HG03342 (cell line): ENCODE measurements around the gene GALNTL6.
"Not testable (repeated sequence)": the region's sequence is repeated elsewhere in the genome, so short reads cannot be mapped to it uniquely, and the experiment has no call there.

Experiments used
- ATAC-seq: cut with Tn5 transposase; IDR thresholded peaks from one replicate; pipeline ENCODE4 v1.9.1; 2021; ENCODE audit warnings: mild to moderate bottlenecking, moderate library complexity; ENCODE audit not compliant: unreplicated experiment

Gene GALNTL6

GRCh38 chr4:172997856-172998255 is 1184.7 kb downstream of the GALNTL6 start:
- ATAC-seq = no peak

DNA sequence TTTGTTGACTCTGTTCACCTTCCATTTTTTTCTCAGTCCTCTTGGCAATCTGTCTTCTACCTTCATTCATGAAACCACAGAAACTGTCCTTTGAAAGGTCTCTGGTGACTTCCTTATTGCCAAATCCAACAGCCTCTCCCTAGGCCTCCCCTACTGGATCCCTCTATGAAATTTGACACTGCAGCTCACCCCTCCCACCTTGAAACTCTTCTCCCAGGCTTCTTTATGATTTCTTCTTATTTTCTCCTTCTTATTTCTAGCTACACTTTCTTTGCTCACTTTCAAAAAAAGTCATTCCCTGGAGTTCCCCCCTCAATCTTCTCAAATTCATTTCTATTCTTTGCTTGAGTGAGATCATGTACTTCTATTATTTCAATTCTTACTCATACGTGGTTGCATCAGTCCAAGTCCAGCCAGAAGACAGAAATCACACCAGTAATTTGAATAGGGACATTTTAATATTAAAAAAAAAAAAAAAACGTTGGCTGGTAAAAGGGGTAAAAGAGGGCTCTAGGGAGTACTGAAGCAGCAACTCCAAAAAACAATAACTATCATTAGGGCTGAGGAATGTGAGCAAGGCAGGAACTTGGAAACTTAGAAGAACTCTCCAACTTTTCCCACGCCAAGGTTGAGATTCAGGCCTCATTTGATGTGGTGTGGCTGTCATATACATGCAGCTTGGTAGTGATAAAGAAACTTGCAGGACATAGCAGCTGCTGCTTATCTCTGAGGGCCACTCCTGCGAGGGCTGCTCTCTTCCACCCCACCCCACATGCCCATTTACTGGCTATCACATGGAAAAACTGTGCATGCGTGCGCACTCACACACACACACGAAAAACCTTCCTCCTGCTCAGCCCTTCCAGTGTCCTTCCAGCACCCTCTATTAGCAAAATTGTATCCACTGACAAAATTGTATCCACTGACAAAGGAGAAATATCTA is 1185.6 kb downstream of the GALNTL6 start:
- no peak for ATAC-seq

DNA sequence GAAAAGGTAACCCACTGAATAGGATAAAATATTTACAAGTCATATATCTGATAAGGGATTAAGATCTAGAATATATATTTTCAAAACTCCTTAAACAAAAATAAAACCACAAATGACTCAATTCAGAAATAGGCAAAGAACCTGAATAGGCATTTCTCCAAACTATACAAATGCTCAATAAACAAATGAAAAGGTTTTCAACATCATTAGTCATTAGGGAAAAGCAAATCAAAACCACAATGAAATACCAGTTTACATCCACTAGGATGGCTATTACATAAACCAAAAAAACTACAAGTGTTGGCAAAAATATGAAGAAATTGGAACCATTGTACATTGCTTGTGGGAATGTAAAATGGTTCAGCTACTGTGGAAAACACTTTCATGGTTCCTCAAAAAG is 1188.4 kb downstream of the GALNTL6 start:
- no peak for ATAC-seq

DNA sequence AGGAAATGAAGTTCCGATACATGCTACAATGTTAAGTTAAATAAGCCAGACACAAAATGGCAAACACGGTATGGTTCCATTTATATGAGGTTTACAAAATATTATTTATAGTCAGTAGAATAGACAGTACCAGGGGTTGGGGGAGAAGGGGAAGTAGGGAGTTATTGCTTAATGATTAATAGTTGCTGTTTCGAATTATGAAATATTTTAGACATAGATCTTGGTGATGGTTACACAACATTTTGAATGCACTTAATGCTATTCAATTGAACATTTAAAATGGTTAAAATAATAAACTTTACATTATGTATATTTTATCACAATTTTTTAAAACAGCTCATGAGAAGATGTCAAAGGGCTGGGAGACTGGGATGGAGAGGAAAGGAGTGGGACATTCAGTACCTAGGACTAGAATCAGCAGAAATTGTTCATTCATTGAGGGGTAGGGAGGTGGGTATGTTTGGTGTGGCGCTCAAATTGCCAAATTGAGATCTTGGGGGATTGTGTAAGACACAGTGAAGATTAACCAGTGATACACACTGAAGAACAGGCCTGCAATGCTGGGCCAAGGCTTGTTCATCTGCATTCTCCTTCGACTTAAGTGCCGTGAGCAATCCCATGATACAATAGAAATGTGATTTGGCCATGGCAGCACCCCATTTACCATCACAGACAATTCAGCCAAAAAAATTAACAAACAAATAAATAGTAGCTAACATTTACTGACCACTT is 1189.8 kb downstream of the GALNTL6 start:
- no peak for ATAC-seq

- ATAC-seq = no peak
These were observed 1192.9 kb downstream of the GALNTL6 start for GRCh38 chr4:173005912-173006633.

GRCh38 chr4:173008436-173008835 is 1195.2 kb downstream of the GALNTL6 start:
- no peak for ATAC-seq

GRCh38 chr4:173009129-173009823 is 1196.1 kb downstream of the GALNTL6 start:
- ATAC-seq = no peak

GRCh38 chr4:173012608-173013007 is 1199.4 kb downstream of the GALNTL6 start:
- no peak for ATAC-seq

DNA sequence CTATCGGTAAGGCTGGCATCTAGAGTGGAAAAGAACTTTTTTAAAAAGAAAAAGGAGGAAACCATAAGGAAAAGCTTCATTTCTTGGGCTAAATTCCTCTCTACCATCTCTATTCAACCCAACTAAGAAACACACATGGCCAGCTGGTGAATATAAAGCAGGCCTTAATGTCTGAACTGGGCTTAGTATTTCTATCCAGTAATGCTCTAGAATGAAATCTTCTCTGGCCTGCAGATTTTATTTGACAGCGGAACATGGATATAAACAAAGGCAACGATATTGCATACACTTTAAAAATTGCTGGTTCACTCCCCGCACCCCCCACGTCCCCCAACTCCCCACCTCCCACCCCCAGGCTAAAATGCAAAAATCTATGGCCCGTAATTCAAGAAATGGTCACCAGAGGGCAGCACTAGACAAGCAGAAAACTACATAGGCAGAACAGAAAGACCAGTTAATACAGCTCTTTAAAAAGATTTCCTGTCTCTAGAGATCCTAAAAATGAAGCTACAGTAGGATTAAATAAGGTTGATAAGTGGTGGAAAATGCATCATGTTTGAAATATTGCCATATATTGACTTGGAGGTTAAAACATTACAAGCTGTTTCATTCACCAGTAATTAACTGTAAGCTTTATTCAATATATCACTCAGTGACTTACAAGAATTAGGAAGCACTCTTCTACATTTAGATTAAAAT is 1200.2 kb downstream of the GALNTL6 start:
- peak; percentile 58 for ATAC-seq

DNA sequence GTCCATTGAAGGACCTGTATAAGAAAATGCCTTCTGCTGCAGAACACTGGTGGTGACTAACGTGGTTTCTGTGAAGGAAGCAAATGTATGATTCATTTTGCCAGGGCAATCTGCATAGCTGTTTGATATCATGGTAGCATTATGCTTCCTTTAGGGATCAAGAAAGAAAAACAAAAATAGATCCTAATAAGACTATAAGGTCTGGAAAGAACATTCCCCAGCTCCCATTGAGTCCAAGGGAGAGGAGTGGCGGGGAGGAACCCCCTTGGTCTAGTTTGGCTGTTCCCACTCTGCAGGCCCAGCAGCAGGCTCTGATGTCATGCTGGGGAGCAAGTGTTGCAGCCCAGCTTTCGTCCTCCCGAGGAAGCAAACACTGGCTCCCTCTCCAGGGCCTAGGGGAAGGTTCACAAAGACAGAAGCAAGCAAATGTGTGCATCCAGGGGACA is 1200.9 kb downstream of the GALNTL6 start:
- no peak for ATAC-seq

DNA sequence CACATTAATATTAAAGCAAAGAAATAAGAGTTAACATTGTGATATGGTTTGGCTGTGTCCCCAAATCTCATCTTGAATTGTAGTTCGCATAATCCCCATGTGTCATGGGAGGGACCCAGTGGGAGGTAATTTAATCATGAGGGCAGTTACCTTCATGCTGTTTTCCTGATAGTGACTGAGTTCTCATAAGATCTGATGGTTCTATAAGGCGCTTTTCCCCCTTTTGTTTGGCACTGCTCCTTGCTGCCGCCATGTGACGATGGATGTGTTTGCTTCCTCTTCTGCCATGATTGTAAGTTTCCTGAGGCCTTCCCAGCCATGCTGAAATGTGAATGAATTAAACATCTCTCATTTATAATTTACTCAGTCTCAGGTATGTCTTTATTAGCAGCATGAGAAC is 1201.6 kb downstream of the GALNTL6 start:
- no peak for ATAC-seq

DNA sequence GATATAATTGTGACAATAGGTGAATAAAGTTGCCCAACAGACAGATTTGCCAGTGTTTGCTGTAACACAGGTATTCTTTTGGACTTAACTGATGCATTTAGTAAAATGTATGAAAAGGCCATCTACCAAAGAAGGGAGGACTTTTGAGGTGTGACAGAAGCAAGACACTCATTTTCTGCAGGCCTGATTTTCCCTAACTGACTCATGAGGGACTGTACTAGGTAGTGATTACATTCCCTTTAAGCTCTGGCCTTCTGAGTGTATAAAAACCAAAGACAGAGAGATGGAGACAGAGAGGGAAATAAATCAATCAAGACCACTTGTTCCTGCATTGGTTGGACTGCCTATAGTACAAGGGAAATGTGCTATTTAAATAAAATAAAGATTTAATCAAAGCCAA is 1204.6 kb downstream of the GALNTL6 start:
- no peak for ATAC-seq

GRCh38 chr4:173018446-173018845 is 1205.2 kb downstream of the GALNTL6 start:
- no peak for ATAC-seq

DNA sequence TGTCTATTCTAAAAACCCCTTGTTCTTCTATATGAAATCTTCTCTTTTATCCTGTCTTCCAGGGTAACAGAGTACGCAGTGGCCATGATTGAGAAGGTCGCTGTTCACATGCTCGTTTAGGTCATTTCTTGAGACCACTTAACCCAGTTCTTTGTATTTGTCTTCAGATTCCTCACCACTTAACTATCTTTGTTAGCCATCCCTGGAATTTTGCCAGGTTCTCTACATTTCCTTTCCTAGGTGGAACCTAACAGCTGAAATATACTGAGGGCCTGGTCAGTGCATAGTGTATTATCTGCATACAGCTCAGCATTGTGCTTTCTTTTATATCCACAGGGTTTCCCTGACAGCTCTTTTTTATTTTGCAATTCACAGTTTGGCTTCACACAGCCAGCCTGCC is 1206.5 kb downstream of the GALNTL6 start:
- no peak for ATAC-seq

DNA sequence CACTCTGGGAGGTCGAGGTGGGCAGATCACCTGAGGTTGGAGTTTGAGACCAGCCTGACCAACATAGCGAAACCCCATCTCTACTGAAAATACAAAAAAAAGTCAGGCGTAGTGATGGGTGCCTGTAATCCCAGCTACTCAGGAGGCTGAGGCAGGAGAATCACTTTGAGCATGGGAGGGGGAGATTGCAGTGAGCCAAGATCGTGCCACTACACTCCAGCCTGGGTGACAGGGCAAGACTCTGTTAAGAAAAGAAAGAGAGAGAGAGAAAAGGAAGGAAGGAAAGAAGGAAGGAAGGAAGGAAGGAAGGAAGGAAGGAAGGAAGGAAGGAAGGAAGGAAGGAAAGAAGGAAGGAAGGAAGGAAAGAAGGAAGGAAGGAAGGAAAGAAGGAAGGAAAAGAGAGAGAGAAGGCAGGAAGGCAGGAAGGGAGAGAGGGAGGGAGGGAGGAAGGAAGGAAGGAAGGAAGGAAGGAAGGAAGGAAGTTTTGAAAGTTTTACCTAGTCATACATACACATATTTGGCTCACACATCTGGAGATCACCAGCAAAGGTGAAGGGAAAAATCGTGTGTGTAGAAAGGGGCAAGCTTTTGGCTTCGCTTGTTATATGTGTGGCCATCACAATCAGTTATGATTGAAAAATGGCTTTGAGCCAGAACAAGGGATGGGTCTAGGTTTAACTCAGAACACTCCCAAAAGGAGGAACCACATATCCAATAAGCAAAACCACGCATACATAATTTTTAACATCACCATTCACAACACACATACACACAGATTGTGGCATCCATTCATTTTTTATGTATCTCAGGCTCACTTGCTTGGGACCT is 1208.8 kb downstream of the GALNTL6 start:
- not testable (repeated sequence) for ATAC-seq

DNA sequence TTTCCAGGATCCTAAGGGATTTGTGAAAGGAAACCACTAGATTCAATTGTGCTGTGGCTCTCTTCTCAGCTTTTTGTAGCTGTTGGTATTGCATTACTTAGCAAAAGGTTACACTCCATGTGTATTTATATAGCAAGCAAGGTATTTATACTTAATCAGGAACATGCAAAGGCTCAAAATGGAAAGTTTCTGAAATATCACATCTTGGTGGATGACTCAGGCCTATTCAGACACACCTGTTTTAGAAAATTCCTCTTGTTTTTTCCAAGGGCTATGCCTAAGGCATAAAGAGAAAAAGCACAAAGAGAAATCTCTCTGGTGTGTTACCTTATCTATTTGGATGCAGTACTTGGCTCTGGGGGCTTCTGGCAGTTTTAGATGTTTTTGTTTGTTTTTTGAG is 1211.0 kb downstream of the GALNTL6 start:
- no peak for ATAC-seq

GRCh38 chr4:173025131-173025530 is 1211.9 kb downstream of the GALNTL6 start:
- peak; percentile 85 for ATAC-seq

GRCh38 chr4:173037242-173037641 is 1224.0 kb downstream of the GALNTL6 start:
- ATAC-seq = no peak

DNA sequence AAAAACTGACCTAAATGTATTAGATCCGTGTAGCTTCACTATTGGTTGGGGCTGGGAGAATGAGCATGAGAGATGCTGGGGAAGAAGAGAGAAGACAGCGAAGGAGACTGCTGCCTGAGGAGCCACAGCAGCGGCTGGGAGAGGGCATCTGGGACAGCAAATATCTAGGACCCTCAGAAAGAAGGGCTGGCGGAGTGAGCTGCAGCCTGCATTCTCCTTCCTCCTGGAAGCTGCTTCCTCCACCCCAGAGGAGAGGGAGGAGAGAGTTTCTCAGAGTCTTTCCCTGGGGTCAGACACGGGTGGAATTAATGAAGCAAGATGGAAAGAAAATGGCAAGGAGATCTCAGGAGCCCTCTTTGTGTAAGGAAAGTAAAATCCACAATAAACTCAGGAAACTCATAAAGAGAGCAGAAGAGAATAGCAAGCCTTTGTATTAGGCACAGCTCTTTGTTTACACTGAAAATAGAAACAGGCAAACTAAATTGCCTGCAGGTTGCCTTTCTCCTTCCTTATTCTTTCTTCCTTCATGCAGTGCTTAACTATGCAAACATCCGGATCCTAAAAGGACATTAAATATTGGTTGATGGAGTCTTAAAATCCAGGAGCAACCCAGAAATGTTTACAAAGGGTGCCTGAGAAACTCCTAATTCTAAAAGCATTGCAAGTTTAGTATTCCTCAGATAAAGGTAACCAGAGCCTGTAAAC is 1225.1 kb downstream of the GALNTL6 start:
- no peak for ATAC-seq
